Stimulated activated CD4-positive, alpha-beta T cell treated with anti-CD3 and anti-CD28 coated beads, Interleukin-2, amount 100 ng/mL, for 48 hours (primary cell): ENCODE measurements around the gene KCNS3.
"Not testable (repeated sequence)": the region's sequence is repeated elsewhere in the genome, so short reads cannot be mapped to it uniquely, and the experiment has no call there.

ENCODE experiments used
- DNase-seq, 2 donors: peaks; one replicate each; pipeline ENCODE4 v3.0.0-alpha.2; 2020

Gene KCNS3

DNA sequence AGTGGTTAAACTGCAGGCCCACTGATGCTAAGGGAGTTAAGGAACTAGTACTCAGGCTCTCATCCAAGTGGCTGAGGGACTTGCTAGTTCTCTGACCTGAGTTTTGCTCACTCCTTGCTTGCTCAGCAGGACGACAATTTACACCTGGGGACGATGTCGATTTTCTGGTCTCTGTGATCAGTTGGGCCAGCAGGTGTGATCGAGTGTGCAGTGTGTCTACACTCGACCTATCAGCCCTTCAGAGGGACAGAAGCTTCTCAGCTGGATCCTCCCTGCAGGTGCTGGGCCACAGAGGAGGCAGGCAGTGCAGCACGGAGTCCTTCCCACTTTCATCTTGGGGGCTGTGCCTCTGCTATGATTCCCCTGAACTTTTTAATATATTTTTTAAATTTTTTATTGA, 71.5 kb downstream of the KCNS3 start:
- DNase-seq = no peak

DNA sequence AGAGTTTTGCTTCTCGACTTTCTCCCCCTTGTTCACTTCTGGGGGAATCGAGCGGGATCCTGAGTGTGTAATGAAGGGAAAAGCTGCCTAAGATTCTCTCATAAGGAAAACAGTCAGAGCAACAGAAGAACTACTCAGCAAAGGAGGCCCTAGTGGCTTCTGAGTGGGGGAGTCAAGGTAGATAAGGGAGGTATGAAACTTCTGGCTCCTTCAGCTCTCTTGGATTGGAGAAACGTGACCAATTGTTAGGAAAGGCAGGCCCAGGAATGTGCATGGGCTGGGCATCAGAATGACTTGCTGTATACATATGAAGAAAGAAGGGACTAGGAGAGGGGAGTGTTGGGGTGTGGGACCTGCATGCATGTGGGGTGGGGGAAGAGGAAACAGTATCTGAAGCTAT, 73.1 kb downstream of the KCNS3 start:
- no peak for DNase-seq

DNA sequence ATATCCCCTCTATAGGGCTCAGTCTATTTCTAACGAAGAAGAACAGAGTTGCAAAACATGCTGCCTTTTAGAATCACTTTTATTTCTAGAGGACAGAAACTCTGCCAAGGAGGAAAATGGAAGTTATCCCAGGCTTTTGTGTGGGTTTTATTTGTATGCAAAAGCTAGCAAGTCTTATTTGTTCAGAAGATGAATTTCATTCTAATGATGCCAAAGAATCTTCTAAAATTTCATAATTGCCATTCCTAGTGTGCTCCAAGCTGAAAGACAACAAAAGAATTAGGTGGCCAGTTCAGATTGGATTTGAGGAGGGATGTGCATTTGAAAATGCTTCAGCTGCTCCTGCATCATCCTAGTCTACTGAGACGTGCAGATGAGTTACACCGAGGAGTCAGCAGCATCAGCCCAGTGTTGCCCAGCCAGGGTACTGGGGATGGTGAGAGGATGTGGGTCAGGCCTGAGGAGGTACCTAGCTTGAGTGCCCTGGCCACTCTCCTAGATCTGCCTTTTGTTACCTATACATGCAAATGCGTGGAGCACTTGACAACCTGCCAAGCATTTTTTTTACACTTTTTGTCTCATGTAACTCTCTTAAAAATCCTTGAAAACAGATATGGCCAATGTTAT, 80.1 kb downstream of the KCNS3 start:
- no peak for DNase-seq

DNA sequence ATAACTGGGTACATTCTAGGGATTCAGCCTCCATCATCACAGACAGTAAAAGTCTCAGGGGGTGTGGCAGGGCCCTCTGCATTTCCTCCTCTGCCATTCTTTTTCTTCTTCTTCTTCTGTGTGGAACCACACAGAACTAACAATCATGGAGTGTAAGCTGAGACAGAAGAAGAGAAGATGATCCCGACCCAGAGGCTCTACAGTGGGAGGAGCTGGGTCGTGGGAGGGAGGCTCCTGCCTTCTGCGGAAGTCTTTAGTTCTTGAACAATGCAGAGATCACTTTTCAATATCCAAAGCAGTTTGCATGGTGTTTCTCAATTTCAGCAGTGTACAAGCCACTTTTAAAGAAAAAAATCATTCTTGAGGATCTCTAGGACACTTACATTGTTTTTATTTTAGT, 80.9 kb downstream of the KCNS3 start:
- no peak for DNase-seq

DNA sequence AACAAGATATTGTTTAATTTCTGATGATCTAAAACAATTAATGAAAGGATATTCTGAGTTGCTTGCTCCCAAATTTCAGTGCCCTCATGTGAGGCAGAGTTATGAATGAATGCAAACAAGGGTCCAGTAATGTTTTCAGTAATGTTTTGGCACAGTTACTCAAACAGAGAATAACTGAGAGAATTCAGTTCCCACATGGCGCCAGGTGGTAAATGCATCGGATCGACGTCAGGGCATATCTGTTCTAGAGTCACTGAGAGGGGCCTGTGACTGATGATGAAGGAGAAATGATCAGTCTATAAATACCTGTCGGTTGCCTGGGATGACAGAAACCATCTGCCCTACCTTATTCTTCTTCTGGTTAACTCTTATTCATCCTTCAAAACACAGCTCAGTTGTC, 81.4 kb downstream of the KCNS3 start:
- no peak for DNase-seq

DNA sequence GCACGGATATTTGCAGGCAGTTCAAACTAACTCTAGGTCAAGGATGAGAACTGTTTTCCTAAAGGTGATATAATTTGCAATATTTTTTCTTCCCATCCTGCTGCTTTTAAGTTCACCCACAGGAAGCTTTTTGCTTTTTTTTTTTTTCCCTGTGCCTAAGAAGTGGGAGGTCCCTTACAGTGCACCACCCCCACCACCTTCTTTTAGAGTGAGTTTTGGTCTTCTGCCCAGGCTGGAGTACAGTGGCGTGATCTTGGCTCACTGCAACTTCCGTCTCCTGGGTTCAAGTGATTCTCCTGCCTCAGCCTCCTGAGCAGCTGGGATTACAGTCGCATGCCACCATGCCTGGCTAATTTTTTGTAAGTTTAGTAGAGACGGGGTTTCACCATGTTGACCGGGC, 82.5 kb downstream of the KCNS3 start:
- no peak for DNase-seq

DNA sequence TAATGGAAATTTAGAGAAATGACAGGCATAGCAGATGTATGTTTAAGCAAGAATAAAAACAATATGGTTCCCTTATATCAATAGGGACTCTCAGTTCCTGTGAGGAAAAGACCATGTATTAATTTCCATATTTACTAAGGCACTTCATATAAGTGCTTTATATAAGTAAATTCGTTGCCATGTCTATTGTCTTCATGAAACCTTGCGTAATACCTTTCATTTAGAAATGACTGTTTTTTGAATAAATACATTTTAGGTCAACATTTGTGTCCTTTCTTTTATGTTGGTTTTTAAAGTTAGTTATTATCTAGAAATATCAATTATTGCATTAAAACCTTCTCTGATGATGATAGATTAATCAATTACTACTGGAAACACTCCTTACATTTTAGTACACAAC, 83.3 kb downstream of the KCNS3 start:
- no peak for DNase-seq

DNA sequence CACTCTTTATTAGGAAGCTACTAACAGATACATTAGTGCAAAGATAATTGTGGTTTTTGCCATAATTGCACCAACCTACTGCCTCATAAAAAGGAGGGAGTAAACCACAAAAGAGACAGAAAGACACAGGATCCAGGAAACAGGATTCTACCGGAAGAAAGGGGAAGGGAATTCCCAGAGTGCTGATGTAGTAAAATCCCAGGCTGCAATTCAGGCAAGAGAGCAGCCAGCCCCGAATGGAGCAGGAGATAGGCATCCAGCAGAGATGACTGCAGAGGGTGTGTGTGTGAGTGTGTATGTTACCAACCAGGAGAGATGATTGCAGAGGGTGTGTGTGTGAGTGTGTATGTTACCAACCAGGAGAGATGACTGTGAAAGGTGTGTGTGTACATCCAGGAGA, 84.4 kb downstream of the KCNS3 start:
- DNase-seq = no peak

DNA sequence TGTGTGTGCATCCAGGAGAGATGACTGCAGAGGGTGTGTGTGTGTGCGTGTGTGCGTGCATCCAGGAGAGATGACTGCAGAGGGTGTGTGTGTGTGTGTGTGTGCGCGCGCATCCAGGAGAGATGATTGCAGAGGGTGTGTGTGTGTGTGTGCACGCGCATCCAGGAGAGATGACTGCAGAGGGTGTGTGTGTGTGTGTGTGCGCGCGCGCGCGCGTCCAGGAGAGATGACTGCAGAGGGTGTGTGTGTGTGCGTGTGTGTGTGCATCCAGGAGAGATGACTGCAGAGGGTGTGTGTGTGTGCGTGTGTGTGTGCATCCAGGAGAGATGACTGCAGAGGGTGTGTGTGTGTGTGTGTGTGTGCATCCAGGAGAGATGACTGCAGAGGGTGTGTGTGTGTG, 85.1 kb downstream of the KCNS3 start:
- not testable (repeated sequence) for DNase-seq

DNA sequence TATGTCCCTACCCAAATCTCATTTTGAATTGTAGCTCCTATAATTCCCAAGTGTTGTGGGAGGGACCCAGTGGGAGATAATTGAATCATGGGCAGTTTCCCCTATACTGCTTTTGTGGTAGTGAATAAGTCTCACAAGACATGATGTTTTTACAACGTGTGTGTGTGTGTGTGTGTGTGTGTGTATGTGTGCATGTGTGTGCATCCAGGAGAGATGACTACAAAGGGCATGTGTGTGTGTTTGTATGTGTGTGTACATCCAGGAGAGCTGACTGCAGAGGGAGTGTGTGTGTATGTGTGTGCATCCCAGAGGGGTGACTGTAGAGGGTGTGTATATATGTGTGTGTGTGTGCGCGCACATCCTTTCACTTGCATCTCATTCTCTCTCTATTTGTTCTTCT, 86.7 kb downstream of the KCNS3 start:
- no peak for DNase-seq

DNA sequence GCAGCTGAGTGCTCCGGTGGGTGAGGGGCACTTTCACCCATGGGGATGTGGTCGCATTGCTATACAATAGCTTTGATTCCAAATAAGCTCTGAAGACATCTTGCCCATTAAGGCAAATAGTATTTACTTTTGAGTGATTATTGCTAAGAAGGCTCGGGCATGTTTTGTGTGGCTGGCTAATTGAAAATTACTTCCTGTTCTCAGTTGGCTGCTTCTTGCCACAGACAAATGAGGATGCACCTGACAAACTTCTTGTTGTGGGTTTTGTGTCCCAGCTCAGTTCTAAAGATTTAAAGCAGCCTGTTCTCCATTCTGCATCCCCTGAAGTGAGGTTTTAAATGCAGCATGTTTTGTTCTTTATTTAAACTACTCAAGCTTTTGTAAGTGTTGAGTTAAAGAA, 88.3 kb downstream of the KCNS3 start:
- DNase-seq = no peak

DNA sequence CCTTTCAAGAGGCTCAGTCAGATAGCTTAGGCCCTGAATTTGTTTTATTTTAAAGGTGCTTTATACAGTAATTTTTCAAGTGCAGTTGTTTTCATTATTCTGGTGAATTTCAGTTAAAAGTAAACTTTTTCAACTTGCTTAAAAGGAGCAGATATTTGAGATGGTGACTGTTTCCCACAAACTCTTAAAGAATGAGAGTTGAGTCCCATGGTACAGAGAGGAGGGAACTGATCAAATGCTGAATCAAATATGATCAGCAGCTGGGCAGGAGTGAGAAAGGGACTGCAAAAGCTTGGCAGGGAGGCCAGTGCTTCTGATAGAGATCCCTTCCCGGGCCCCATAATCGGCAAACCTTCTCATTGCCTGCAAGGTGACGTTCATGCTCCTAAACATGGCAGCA, 91.2 kb downstream of the KCNS3 start:
- no peak for DNase-seq

DNA sequence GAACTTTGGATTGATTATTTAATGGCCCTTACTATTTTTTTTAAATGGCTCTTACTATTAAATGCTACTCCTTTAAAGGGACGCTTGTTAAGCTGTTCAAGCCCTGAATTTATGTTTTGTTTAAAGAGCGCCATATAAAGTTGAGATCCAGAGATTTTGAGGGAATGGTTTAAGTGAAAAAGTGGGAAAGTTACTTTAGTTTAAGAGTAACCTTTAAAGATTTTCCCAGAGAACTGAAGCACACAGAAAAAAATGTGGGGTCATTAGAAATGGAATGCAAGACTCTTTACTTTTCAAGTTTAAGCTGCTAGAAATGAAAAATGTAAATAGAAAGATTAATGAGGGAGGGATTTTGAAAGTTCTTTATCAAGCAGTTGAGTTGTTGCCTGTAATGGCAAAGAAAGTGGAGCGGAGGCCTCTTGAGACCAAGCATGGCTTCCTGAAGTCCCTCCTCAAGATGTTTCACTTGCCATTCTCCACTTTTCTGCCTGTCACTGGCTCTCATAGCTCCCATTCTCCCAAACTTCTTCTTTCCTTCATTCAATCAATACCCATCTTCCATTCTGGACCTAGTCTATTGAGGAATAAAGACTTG, 93.2 kb downstream of the KCNS3 start:
- DNase-seq = no peak

DNA sequence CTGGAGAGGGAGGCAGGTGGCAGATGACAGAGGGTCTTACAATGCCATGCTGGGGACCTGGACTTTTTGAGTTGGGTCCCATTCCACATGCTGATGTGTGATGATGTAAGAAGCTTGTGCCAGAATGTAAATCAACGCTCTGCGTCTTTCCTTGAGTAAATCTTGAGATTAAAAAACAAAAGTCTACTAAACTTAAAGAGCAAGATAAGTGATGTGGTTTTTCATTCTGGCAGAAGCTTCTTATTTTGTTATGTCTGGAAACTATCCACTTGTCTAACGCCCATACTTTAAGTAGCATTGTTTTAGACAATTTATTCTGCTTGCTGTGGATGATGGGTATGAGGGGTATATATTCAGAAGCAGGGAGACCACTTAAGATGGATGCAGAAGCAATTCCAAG, 94.5 kb downstream of the KCNS3 start:
- DNase-seq = no peak

DNA sequence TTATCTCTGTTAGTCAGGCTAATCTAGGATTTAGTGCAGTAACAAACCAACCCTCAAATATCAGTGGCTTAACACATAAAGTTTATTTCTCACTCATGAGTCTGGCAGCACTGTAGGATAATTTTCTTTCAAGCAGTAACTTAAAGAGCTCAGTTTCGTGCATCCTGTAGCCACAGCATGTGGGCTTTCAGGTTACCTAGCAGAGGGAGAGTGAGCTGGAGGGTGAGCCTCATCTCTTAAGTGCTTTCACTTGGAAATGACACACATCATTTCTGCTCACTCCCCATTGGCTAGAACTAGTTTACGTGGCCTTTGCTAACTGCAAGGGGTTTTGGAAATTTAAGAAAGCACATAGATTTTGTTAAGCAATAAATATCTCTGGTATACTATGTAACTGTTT, 96.9 kb downstream of the KCNS3 start:
- DNase-seq = no peak

DNA sequence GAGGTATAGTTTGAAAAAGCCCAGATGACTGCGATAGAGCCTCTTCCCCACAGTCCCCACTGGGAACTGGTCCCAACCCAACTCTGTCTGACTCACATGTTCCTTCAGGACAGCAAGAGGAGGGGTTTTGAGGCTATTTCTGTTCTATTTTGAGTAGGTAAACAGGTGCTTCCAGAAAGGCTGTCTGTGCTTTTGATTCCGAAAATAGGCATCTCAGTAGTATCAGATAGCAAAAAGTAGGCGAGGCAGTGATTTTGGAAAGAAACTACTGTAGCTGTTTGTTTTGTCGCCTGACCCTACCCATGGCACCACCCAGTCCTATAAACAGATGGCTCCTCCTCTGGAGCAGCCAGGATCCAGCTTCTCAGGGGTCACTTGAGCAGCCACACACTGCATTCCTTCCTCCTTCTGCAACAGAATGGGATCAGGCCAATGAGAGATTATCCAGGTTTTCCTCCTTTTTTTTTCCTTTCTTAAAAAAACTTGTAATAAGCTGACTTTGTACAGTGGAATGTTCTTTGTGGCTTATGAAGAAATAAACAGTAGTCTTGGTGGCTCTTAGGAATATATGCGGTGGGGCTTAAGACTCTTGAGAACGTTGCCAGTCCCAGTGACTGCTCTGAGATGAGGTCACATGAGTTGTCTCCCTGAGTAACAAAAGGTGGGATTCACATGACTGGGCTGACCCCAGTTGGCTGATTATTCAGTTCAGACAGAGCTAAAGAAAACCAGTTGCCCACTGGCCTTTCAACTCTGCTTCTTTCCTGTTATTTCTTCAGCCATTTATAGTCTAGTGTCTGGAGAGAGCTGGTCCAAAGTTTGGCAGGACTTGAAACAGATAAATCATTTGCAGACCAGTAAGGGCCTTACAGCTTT, 98.6 kb downstream of the KCNS3 start:
- DNase-seq = no peak

DNA sequence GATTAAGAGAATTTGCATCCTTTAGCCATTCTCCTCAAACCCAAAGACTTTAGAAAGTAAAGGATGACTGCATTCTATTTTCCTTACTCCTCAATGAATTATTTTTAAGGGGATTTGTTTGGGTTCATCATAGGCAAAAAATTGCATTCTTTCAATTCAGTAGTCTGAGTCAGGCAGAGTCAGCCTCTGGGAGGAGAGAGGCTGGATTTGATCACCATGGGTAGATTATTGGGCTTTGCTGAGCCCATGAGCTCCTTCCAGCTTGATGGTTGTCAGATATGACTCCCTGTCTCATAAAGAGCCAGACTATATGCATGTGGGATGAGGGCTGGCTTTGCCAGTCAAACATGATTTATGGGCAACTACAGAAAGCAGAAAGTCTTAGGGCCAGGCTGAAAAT, 101.2 kb downstream of the KCNS3 start:
- no peak for DNase-seq

DNA sequence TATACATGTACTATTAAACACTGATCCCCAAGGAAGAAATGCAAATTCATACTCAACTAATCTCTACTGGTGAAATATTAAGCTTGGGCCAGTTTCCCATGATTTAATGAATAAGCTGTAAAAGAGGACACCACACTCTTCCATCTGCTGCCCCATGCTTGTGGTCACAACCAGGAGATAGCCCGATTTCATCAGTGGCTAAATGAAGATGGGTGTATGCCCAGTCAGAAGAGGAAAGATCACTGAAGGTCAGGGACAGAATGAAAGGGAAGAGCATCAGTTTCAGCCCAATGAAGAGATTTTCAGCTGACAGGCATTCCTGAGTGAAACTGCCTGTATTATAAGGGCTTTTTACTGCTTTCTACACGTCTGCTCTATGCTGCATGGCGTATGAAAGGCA, 103.5 kb downstream of the KCNS3 start:
- DNase-seq = no peak
